GM19467 (cell line): ENCODE results near the gene OLFM2.
"Not testable (repeated sequence)": the region's sequence is repeated elsewhere in the genome, so short reads cannot be mapped to it uniquely, and the experiment has no call there.

ENCODE experiments used
- ATAC-seq: cut with Tn5 transposase; IDR thresholded peaks from one replicate; pipeline ENCODE4 v1.9.1; 2021; ENCODE audit warnings: mild to moderate bottlenecking, moderate library complexity; ENCODE audit not compliant: unreplicated experiment

OLFM2 gene

GRCh38 chr19:9943744-9944143, 7.4 kb upstream of the OLFM2 start:
- no peak for ATAC-seq

DNA sequence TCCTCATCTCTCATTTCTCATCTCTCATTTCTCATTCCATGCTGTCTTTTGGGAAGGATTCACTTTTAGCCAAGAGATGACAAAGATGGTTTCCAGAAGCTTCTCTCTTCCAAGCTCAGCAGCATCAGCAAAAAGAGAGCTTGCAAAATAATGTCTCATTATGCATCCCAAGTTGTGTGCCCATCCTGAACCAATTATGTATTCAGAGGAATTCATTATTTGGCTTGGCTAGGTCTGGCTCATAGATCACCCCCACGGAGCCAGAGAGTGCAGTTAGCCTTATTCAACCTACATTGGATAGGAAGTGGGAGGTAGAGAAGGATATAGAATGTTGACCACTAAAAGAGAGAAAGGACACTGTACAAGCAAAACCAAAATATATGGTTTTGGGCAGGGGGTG, 5.4 kb upstream of the OLFM2 start:
- no peak for ATAC-seq

- ATAC-seq = no peak
Observed at GRCh38 chr19:9941231-9941630, 4.9 kb upstream of the OLFM2 start.

DNA sequence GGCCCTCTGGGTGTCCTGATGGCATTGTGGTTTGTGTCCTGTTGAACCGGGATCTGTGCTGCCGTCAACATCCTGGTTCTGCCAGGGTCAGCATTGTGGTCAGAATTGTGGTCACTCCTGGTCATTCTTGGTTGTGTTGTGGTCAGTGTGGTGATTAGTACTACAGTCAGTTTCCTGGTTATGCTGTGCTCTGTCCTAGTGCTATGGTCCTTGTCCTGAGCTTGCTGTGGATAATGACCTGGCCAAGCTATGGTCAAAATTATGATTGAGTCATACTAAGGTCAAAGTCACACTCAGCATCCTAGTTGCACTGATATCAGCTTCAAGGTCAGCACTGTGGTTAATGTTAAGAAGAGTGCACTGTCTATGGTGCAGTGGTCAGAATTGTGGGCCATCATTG, 4.5 kb upstream of the OLFM2 start:
- no peak for ATAC-seq

DNA sequence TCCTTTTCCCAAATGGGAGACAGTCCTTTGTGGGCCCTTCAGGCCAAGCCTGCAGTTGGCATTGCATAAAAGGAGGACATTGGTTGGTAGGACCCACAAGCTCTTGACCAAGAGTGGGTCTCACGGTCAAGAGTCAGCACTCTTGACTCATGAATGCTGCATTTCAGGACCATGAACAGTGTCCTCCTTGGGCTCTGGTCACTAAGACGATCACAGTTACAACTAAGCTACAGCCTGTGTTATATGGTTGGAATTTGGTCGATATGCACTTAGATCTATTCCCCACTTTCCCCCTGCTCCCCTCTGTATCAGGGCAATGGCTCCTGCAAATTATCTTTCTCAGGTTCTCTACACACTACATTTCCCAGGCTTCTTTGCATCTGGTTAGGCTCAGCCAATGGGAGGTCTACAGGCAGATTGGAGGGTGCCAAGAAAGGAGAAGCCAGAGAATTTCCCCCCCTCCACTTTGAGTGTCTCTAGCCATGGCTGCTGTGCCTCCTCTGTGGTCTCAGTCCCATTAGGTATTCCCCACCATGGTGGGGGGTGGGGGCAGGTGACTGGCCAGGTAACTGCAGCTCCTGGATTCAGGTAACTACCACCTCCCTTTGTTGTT, 3.1 kb upstream of the OLFM2 start:
- ATAC-seq = no peak

- no peak for ATAC-seq
Observed at GRCh38 chr19:9937001-9937411, 691 bp upstream of the OLFM2 start.

DNA sequence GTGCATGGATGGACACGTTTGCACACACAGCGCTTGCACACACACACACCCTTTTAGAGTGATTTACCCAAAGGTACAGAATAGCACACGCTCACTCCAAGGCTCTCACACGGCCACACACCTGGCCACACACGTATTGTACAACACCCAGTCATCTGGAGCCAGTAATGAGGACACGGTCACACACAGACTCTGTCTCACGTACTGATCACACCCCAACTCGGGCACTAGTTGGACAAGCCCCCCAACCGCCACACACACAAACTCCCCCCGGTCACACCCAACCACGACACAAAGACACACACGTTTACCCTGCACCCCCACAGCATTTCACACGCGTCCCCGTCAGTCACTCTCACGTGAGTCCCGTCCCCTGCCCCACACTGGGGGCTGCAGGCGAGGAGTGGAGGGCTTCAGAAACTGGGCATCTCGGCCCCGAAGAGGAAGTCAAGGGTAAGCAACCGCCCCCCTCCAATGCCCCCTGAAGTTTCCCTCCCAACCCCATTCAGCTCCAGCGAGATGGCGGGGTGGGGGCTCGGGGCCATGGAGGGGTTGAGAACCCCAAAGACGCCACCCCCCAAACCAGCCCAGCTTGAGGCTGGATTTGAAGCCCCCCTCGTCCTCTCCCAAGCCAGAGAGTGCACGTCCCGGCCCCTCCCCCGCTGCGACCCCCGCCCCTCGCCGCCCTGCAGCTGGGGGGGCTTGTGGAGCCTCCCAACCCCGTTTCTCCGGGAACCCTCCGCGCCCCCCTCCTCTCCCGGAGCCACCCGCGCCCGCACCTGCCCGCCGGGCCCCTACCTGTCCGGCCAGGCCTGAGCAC, 599 bp downstream of the OLFM2 start:
- ATAC-seq = no peak

- no peak for ATAC-seq
Observed at GRCh38 chr19:9934132-9934950, 2.0 kb downstream of the OLFM2 start.

GRCh38 chr19:9932835-9933234, 3.5 kb downstream of the OLFM2 start:
- no peak for ATAC-seq

- no peak for ATAC-seq
Observed at GRCh38 chr19:9931629-9932028, 4.7 kb downstream of the OLFM2 start.

- no peak for ATAC-seq
Observed at GRCh38 chr19:9923440-9923839, 12.9 kb downstream of the OLFM2 start.

DNA sequence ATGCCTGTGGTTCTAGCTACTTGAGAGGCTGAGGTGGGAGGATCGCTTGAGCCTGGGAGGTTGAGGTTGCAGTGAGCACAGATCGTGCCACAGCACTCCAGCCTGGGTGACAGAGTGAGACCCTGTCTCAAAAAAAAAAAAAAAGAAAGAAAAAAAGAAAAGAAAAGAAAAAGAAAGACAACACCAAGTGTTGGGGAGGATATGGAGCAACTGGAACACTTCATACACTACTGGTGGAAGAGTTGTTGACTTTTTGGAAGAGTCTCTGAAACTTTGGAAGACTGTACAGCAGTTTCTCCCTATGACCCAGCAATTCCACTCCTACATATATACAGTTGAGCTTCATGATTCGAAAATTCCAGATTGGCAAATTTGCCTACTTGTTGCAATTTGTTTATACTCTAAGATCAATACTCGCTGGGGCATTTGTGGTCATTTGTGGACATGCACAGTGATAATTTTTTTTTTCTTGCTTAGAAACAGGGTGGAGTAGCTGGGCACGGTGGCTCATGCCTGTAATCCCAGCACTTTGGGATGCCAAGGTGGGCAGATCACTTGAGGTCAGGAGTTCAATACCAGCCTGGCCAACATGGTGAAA, 13.4 kb downstream of the OLFM2 start:
- ATAC-seq = not testable (repeated sequence)

DNA sequence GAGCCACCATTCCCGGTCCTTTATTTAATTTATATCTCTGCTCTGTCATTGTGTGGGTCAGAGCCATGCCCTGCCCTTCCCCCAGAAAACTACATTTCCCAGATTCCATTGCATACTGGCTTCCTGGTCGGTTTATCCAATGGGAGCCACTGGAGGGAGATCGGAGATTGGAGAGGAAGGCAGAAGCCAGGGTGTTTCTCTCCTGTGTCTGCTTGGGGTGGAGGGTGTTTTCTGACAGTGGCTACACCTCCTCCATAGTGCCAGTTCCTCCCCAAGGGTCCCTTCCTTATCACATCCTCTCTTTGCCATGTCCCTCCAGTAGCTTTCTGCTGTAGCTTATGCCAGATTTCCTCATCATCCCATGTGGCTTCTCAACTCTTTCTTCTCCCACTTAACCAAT, 19.0 kb downstream of the OLFM2 start:
- no peak for ATAC-seq

- no peak for ATAC-seq
Observed at GRCh38 chr19:9916719-9917118, 19.6 kb downstream of the OLFM2 start.

- ATAC-seq = no peak
Observed at GRCh38 chr19:9914315-9915207, 21.8 kb downstream of the OLFM2 start.

DNA sequence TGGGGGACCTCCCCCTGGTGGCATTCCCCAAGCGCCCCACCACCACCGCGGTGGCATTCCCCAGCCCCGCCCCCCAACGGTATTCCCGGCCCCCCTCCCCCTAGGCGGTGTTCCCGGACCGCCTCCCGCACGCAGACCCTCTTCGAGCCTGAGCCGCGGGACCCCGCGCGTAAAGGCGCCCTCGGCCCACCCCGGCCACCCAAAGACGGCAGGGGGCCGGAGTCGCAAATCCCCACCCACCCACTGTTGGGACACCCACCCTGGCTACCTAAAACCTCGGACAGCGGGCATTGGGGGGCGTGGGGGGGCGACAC, 22.4 kb downstream of the OLFM2 start:
- no peak for ATAC-seq

GRCh38 chr19:9913237-9914000, 22.9 kb downstream of the OLFM2 start:
- no peak for ATAC-seq

DNA sequence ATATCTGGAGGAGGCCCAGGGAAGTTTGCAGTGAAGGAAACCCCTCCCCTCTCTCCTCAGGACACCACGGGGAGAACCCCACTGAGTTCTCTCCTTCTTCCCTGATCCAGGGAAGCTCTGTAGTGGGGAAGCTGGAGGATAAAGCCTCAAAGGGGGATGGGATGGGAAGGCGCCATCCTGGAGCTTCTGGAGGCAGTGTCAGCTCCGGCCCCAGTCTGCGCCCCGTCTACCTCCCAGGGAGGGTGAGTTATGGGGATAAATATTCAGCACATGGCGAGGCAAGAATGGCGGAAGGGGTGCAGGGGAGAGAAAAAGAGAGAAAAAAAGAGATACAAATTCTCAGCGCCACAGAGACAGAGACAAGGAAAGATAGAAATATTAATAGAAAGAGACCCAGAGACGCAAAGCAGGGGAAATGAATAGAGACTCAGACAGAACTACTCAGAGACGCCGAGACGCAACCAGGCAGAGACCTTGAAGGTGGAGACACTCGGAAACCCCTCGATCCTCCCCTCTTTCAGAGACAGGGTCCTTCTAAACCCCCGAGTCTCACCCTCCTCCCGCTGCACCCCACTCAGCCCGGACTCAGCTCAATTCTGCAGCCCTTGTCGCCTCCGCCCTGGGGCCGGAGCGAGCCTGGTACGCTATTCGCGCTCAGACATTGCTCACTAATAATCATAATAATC, 23.6 kb downstream of the OLFM2 start:
- no peak for ATAC-seq

DNA sequence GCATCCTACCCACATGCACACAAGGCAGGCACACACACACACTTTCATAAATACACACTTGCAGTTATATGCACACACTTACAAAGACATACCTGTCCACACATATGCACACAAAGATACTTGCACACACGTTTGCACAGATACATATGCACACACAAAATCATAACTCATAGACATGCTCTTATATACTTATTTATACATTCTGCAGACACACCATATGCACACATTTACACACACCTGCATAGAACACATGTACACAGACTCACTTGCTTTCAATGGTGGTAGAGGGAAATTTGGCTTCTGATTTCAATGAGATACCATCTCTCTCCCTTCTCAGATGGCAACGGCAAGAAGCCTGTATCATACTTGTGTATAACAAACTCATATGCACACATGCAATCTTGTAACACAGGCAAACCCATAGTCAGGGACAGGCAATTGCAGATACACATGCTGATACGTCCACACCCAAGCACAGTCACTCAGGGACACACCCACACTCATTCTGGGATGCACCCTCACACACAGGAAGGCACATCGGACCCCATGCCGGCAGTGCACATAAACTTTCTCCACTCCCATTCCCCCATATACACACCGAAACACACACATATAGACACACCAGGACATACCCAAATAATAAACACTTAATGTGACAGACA, 24.7 kb downstream of the OLFM2 start:
- no peak for ATAC-seq
